ENCODE data around the gene KCNF1. TPM values are rescaled to one million over a fixed set of nuclear protein-coding genes. Genes with fewer than 3 reads are reported as not detected.

The KCNF1 gene
- total and polyA plus RNA-seq, 2 of the 8 experiments (the other 6 are each of a cell fraction or from before 2014, with no cell fraction given) = 0.48 to 1.5 TPM

- H4K8ac ChIP-seq (ENCODE audit: extremely low read depth, insufficient read depth, low read length) = no peak overlapping the region
- H3K14ac ChIP-seq (ENCODE audit: insufficient read length) = no peak overlapping the region
- H3K18ac ChIP-seq (ENCODE audit: extremely low read depth, low read length) = no peak overlapping the region
- H3K9me3 ChIP-seq (ENCODE audit: insufficient read depth in 2 of 2, low read depth in 1 of 2, low read length in 1 of 2) = no peaks in the 10 kb centered on the region
- H2BK5ac ChIP-seq (ENCODE audit: low read depth, low read length) = no peak overlapping the region
- H3K4me2 ChIP-seq (ENCODE audit: insufficient read depth in 1 of 2, low read depth in 2 of 2, low read length in 2 of 2) = no peak overlapping the region
- no peaks in the 10 kb centered on the region for H4K20me1 ChIP-seq (replicated peaks in 1 of 2; ENCODE audit: control insufficient read depth in 1 of 2, insufficient read depth in 2 of 2, low read length in 2 of 2)
- 94% methylated on average over 9 of the region's 9 CpGs; no CpG with 5 or more reads in 1 of the 2 experiments for WGBS, 2 experiments (ENCODE audit: extremely low coverage in 1 of 2, insufficient coverage in 1 of 2, insufficient read length in 1 of 2, insufficient replicate concordance in 2 of 2, low coverage in 1 of 2, low lambda C conversion rate in 2 of 2, missing lambda C conversion rate in 1 of 2)
- ChIA-PET CTCF (ENCODE audit: partially characterized antibody) (interaction anchor here (0.7 to 3.0 kb wide), 12 partner anchors 9 to 184 kb away, joined by 3 to 12 read pairs (median 4); no protein-coding TSS in a partner anchor), POLR2A (ENCODE audit: partially characterized antibody) (no interaction called here)
- no peak overlapping the region for H3K9ac ChIP-seq (replicated peaks in 1 of 4; ENCODE audit: extremely low read depth in 1 of 4, low read depth in 3 of 4, low read length in 3 of 4)
- H2AK5ac ChIP-seq (ENCODE audit: low read depth, low read length) = no peak overlapping the region
- no peak for FAIRE-seq
- H2AFZ ChIP-seq (ENCODE audit: low read length) = no peak overlapping the region
- H2BK15ac ChIP-seq (ENCODE audit: low read length) = no peak overlapping the region
- no peaks in the 10 kb centered on the region for H3K27me3 ChIP-seq (replicated peaks in 1 of 4; ENCODE audit: control insufficient read depth in 3 of 4, extremely low read depth in 1 of 4, insufficient read depth in 3 of 4, low read length in 3 of 4)
- no peak overlapping the region for H2BK120ac ChIP-seq (replicated peaks; ENCODE audit: low read depth, low read length)
- peaks cover under 1 to 6% (median 2%) of the 10 kb centered on the region in 4 experiments; a peak in 4 of 7 replicates for H3K4me1 ChIP-seq (replicated peaks in 1 of 4; ENCODE audit: control insufficient read depth in 3 of 4, insufficient read depth in 4 of 4, low read length in 3 of 4)
- H4K91ac ChIP-seq (replicated peaks; ENCODE audit: insufficient read length, low read length) = no peak overlapping the region
- H3K79me2 ChIP-seq (ENCODE audit: control insufficient read depth in 1 of 2, insufficient read depth in 2 of 2, low read length in 2 of 2) = no peaks in the 10 kb centered on the region
- no peak overlapping the region for H3K56ac ChIP-seq (replicated peaks; ENCODE audit: insufficient read length, low read depth, low read length)
- H3K79me1 ChIP-seq (ENCODE audit: low read depth, low read length) = no peaks in the 10 kb centered on the region
- H4K5ac ChIP-seq (ENCODE audit: insufficient read length, low read depth, low read length) = no peak overlapping the region
- TF ChIP-seq RXRA (IDR thresholded peaks at IDR 0.05; ENCODE audit: insufficient read depth, low read depth, low read length) = no peak
- H3K23ac ChIP-seq (ENCODE audit: insufficient read length) = no peak overlapping the region
- DNase-seq (ENCODE audit: low read depth in 1 of 2, low spot score in 2 of 2) = no peak
- H3K4ac ChIP-seq (replicated peaks; ENCODE audit: insufficient read length, low read depth, low read length) = no peak overlapping the region
- no peaks in the 10 kb centered on the region for H3K36me3 ChIP-seq (ENCODE audit: control insufficient read depth in 2 of 4, insufficient read depth in 4 of 4, low read length in 3 of 4)
- no peak overlapping the region for H3K27ac ChIP-seq (ENCODE audit: low read depth, low read length)
- H3K23me2 ChIP-seq (ENCODE audit: low read depth, low read length) = peaks cover 4% of the 10 kb centered on the region; the same call in 1 of the 2 replicates
- H2BK12ac ChIP-seq (ENCODE audit: low read depth, low read length) = no peak overlapping the region
- H3K4me3 ChIP-seq (ENCODE audit: extremely low read depth in 1 of 4, insufficient read depth in 2 of 4, low read depth in 3 of 4, low read length in 4 of 4) = no peak overlapping the region
- H2BK20ac ChIP-seq (ENCODE audit: low read length) = no peak overlapping the region
Measured at GRCh38 chr2:10889651-10890215, 22.0 kb upstream of the KCNF1 start.
